ENCODE data around the gene NRXN3. TPM values are rescaled to one million over a fixed set of nuclear protein-coding genes. Genes with fewer than 3 reads are reported as not detected.

The NRXN3 gene
- total RNA-seq, 2 donors from 2014 or later, result 1.3 to 2.3 TPM

DNA sequence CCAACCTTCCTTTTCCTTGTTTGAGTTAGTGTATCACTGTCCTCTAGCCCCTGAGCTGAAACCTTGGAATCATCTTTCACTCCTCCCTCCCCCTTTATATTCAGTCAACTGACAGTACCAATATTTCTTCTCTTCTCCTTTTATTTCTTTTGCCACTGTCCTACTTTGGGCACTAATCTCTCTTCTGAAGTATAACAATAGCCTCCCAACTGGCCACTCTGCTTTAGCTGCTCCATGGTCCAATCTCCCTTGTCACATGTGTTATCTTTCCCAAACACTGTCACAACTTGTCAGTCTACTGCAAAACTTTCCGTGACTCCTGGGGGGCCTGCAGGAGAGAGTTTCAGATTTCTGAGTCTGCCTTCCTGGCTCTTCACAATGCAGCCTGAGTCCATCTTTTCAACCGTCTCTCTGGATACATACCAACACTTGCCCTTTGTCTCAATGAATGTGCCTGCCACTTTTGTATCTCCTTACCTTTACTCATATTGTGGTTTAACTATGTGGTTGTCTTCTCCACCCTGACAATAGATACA is 1570.0 kb downstream of the NRXN3 start:
- intact Hi-C loops (cut with DNase I), result no loop called here
- no peak overlapping the region for H3K27ac ChIP-seq
- no peaks in the 10 kb centered on the region for H3K27me3 ChIP-seq
- no peak for DNase-seq
- no peaks in the 10 kb centered on the region for H3K36me3 ChIP-seq (replicated peaks in 1 of 2; ENCODE audit: insufficient read depth in 1 of 2, low read depth in 2 of 2)
- no peak overlapping the region for H3K4me3 ChIP-seq
- no peak for TF ChIP-seq CTCF (IDR thresholded peaks at IDR 0.05)
- no peak for TF ChIP-seq POLR2A (IDR thresholded peaks at IDR 0.05)
- no peaks in the 10 kb centered on the region for H3K9me3 ChIP-seq
- no peak for ATAC-seq
- H3K4me1 ChIP-seq, result no peaks in the 10 kb centered on the region
- 50 to 58% methylated on average over 2 of the region's 2 CpGs for WGBS, 2 donors

DNA sequence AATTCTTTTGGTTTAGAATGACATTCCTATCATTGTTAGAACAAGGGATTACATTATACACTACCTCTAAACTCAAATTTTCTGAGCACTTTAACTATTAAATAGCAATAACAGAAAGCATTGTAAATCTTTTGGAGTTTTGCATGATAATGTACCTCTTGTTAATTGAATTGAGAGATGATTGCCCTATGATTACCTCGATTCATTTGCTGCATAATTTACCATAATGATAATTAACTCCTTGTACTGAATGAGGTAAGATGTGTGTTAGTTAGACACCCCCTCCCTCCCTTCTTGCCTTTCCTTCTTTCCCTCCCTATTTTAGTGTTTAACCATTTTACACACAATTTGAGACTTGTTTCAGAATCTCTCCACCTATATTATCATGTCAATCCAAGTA is 1572.0 kb downstream of the NRXN3 start:
- H3K4me3 ChIP-seq, result no peak overlapping the region
- intact Hi-C loops (cut with DNase I), result no loop called here
- H3K36me3 ChIP-seq (replicated peaks in 1 of 2; ENCODE audit: insufficient read depth in 1 of 2, low read depth in 2 of 2), result no peaks in the 10 kb centered on the region
- no peaks in the 10 kb centered on the region for H3K4me1 ChIP-seq
- no peaks in the 10 kb centered on the region for H3K27me3 ChIP-seq
- H3K9me3 ChIP-seq, result no peaks in the 10 kb centered on the region
- no peak for TF ChIP-seq POLR2A (IDR thresholded peaks at IDR 0.05)
- DNase-seq, result no peak
- ATAC-seq, result no peak
- H3K27ac ChIP-seq, result no peak overlapping the region
- WGBS, 2 donors, result 53 to 69% methylated on average over 1 of the region's 1 CpG

GRCh38 chr14:79745046-79745445 is 1574.9 kb downstream of the NRXN3 start:
- intact Hi-C loops (cut with DNase I), result no loop called here
- TF ChIP-seq CTCF (IDR thresholded peaks at IDR 0.05) (no peak), POLR2A (IDR thresholded peaks at IDR 0.05) (no peak)
- WGBS, 2 donors, result 82 to 89% methylated on average over 2 of the region's 2 CpGs

GRCh38 chr14:79749065-79749464 is 1578.9 kb downstream of the NRXN3 start:
- intact Hi-C loops (cut with DNase I), result no loop called here
- no peak overlapping the region for H3K4me3 ChIP-seq
- H3K36me3 ChIP-seq (replicated peaks in 1 of 2; ENCODE audit: insufficient read depth in 1 of 2, low read depth in 2 of 2), result no peaks in the 10 kb centered on the region
- DNase-seq (no peak), ATAC-seq (no peak)
- WGBS, 2 donors, result 83 to 90% methylated on average over 2 of the region's 2 CpGs
- H3K27ac ChIP-seq, result no peak overlapping the region
- TF ChIP-seq POLR2A (IDR thresholded peaks at IDR 0.05) (no peak), CTCF (IDR thresholded peaks at IDR 0.05) (no peak)
- no peaks in the 10 kb centered on the region for H3K9me3 ChIP-seq
- no peaks in the 10 kb centered on the region for H3K4me1 ChIP-seq
- H3K27me3 ChIP-seq, result no peaks in the 10 kb centered on the region

More at GRCh38 chr14:79745046-79745445, 1574.9 kb downstream of the NRXN3 start:
- Histone ChIP-seq H3K27me3 (no peaks in the 10 kb centered on the region), H3K27ac (no peak overlapping the region), H3K36me3 (replicated peaks in 1 of 2; ENCODE audit: insufficient read depth in 1 of 2, low read depth in 2 of 2) (no peaks in the 10 kb centered on the region), H3K4me3 (no peak overlapping the region), H3K4me1 (no peaks in the 10 kb centered on the region), H3K9me3 (no peaks in the 10 kb centered on the region)
- ATAC-seq (no peak), DNase-seq (no peak)

- Histone ChIP-seq H3K36me3 (replicated peaks in 1 of 2; ENCODE audit: insufficient read depth in 1 of 2, low read depth in 2 of 2) (no peaks in the 10 kb centered on the region), H3K27me3 (peaks cover 0 to 4% of the 10 kb centered on the region in 2 donors), H3K4me3 (no peak overlapping the region), H3K9me3 (no peaks in the 10 kb centered on the region), H3K4me1 (peaks cover 5% of the 10 kb centered on the region), H3K27ac (no peak overlapping the region)
- no peak for TF ChIP-seq CTCF (IDR thresholded peaks at IDR 0.05)
- no peak for TF ChIP-seq POLR2A (IDR thresholded peaks at IDR 0.05)
- DNase-seq, result no peak
- no peak for ATAC-seq
- intact Hi-C loops (cut with DNase I), result no loop called here
Observed at GRCh38 chr14:79758985-79759384, 1588.8 kb downstream of the NRXN3 start.

Data from body of pancreas (tissue), 4 donors.